Midbrain (tissue), 1 donor: Measurements from ENCODE around the gene RBL1.
A peak's percentile ranks its signal among the peaks of the same experiment; 100 is the strongest.
"Not testable (repeated sequence)": the region's sequence is repeated elsewhere in the genome, so short reads cannot be mapped to it uniquely, and the experiment has no call there.

ENCODE experiments used
- DNase-seq: peaks from one replicate; lab custom pipeline; 2025; lab: John Stamatoyannopoulos, UW

The RBL1 gene

GRCh38 chr20:37075932-37076685, 19.7 kb downstream of the RBL1 start:
- DNase-seq, result no peak

GRCh38 chr20:37072293-37073196, 23.3 kb downstream of the RBL1 start:
- no peak for DNase-seq

- DNase-seq, result no peak
Measured at GRCh38 chr20:37071481-37071911, 24.3 kb downstream of the RBL1 start.

- not testable (repeated sequence) for DNase-seq
Measured at GRCh38 chr20:37069563-37069962, 26.2 kb downstream of the RBL1 start.

- DNase-seq, result no peak
Measured at GRCh38 chr20:37066168-37066567, 29.6 kb downstream of the RBL1 start.

GRCh38 chr20:37055276-37055675, 40.5 kb downstream of the RBL1 start:
- no peak for DNase-seq

GRCh38 chr20:37053230-37053950, 42.4 kb downstream of the RBL1 start:
- DNase-seq, result no peak

- no peak for DNase-seq
Measured at GRCh38 chr20:37042986-37043972, 52.5 kb downstream of the RBL1 start.

GRCh38 chr20:37039366-37039765, 56.4 kb downstream of the RBL1 start:
- DNase-seq, result not testable (repeated sequence)

- no peak for DNase-seq
Measured at GRCh38 chr20:37032077-37032476, 63.7 kb downstream of the RBL1 start.

- DNase-seq, result no peak
Measured at GRCh38 chr20:37020636-37021035, 75.2 kb downstream of the RBL1 start.

- DNase-seq, result not testable (repeated sequence)
Measured at GRCh38 chr20:37012631-37013030, 83.2 kb downstream of the RBL1 start.

GRCh38 chr20:37011858-37012257, 83.9 kb downstream of the RBL1 start:
- not testable (repeated sequence) for DNase-seq

- DNase-seq, result no peak
Measured at GRCh38 chr20:37011147-37011546, 84.7 kb downstream of the RBL1 start.

- DNase-seq, result peak; percentile 7
Measured at GRCh38 chr20:37007898-37008649, 87.7 kb downstream of the RBL1 start.

- peak; percentile 4 for DNase-seq
Measured at GRCh38 chr20:37005062-37005942, 90.5 kb downstream of the RBL1 start.

GRCh38 chr20:37001634-37002033, 94.2 kb downstream of the RBL1 start:
- not testable (repeated sequence) for DNase-seq

GRCh38 chr20:37000171-37000570, 95.6 kb downstream of the RBL1 start:
- not testable (repeated sequence) for DNase-seq

GRCh38 chr20:36998652-36999051, 97.1 kb downstream of the RBL1 start:
- no peak for DNase-seq
